GM12865 (cell line): Measurements from ENCODE around the gene SOX8.

ENCODE experiments used
- DNase-seq: peaks from one replicate; pipeline ENCODE4 v3.0.0; 2010; ENCODE audit warnings: low read depth
- H3K4me3 ChIP-seq: 2 replicates; pipeline ENCODE4 v1.5.1; 2011; ENCODE audit warnings: mild to moderate bottlenecking, low read depth, low read length, control low read depth
- TF ChIP-seq, protein P1 (sequence below): IDR thresholded peaks from 2 replicates; pipeline ENCODE4 v1.5.1; 2011; ENCODE audit warnings: low read length, control low read depth, low read depth, inconsistent platforms; ENCODE audit not compliant: insufficient read depth; ENCODE audit errors: missing control alignments

The SOX8 gene

DNA sequence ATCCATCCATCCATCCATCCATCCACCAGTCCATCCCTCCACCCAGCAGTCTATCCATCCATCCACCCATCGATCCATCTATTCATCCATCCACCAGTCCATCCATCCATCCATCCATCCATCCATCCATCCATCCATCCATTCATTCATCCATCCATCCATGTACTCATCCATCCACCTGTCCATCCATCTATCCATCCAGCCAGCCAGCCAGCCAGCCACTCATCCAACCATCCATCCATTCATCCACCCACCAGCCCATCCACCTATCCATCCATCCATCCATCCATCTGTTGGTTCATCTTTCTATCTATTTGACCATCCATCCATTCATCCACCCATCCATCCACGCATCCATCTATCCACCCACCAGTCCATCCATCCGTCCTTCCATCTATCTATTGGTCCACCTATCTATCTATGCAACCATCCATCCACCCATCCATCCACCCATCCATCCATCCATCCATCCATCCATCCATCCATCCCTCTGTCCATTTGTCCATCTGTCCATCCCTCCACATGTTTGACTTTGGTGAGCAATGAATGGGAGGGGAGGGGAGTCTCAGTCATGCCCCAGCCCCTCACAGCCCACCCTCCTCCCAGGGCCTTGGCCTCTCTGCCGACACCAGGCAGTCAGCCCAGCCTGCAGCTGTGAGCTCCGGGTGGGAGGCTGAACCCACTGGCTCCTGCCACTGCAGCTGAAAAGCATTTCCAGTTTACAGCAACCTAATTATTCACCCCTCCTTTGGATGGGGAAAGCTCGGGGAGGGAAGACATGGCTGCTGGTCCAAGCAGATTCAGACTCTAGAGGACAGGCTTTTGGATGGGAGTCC, 52.9 kb downstream of the SOX8 start:
- DNase-seq, result no peak
- H3K4me3 ChIP-seq, result no peak overlapping the region
- TF ChIP-seq, protein P1, sequence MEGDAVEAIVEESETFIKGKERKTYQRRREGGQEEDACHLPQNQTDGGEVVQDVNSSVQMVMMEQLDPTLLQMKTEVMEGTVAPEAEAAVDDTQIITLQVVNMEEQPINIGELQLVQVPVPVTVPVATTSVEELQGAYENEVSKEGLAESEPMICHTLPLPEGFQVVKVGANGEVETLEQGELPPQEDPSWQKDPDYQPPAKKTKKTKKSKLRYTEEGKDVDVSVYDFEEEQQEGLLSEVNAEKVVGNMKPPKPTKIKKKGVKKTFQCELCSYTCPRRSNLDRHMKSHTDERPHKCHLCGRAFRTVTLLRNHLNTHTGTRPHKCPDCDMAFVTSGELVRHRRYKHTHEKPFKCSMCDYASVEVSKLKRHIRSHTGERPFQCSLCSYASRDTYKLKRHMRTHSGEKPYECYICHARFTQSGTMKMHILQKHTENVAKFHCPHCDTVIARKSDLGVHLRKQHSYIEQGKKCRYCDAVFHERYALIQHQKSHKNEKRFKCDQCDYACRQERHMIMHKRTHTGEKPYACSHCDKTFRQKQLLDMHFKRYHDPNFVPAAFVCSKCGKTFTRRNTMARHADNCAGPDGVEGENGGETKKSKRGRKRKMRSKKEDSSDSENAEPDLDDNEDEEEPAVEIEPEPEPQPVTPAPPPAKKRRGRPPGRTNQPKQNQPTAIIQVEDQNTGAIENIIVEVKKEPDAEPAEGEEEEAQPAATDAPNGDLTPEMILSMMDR, result no peak

DNA sequence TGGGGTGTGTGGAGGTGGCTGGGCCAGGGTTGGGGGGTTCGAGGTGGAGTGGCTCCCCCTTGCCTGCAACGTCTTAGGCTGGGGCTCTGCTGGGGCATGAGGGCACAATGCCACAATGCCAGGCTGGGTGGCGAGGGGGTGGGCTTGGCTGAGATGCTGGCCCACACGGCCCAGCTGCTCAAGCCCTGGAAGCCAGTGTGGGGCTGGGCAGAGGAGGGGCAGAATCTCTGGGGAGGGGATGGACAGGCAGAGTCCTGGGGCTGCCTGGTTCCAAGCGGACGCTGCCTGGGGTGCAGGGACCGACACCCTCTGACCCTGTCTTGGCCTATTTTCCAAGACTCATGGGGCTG, 53.5 kb downstream of the SOX8 start:
- no peak for DNase-seq
- H3K4me3 ChIP-seq, result no peak overlapping the region
- TF ChIP-seq, protein P1, result no peak

DNA sequence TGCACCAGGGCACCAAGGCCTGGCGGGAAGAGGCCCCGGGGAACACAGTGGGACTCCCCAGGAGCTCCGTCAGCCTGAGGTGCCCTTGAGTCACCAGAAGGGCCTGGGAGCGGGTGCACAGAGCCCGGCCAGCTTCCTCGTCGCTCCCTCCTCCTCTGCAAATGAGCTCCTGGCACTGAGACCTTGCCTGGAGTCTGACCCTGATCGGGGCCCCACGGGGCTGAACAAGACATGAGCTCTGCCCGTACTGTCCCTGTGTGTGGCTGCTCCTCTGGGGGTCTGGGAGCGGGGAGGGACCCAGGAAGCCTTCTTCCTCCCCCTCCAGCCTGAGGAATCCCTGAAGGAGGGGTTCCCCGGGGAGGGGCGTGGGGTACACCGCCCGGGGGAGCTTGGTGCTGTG, 54.6 kb downstream of the SOX8 start:
- no peak overlapping the region for H3K4me3 ChIP-seq
- DNase-seq, result no peak
- TF ChIP-seq, protein P1, result no peak
